Pancreas (tissue), 10 donors: Measurements from ENCODE around the gene OR10R2. TPM values are rescaled to one million over a fixed set of nuclear protein-coding genes. Genes with fewer than 3 reads are reported as not detected.

ENCODE experiments used
- ATAC-seq, 4 donors: fragments of 200-7000 bp; cut with Tn5 transposase; one replicate each; pipeline versions ENCODE4 v1.8.0 to v1.9.1; 2020; ENCODE audit warnings: mild to moderate bottlenecking in 4 of 4, moderate library complexity in 4 of 4
- DNase-seq, 6 donors: peaks; one replicate each; pipeline ENCODE4 v3.0.0-alpha.2; 2020
- FAIRE-seq: peaks from 2 replicates; lab custom pipeline; 2012; peaks lifted over from hg19 to GRCh38; lab: Jason Lieb, UNC
- H3K27ac ChIP-seq, 4 donors: fragments of 200-600 bp; sonication (generic); 1 replicate in 3 of 4; 2 replicates in 1 of 4; pipeline versions ENCODE4 v1.5.0 to v1.8.0; 2020
- H3K27me3 ChIP-seq, 4 donors: fragments of 200-600 bp; one replicate each; pipeline ENCODE4 v1.8.0; 2021
- H3K36me3 ChIP-seq, 3 donors: fragments of 200-600 bp; sonication (generic) in 1 of 3; one replicate each; pipeline versions ENCODE4 v1.5.0 to v1.8.0; 2020 to 2021
- H3K4me1 ChIP-seq, 3 donors: fragments of 200-600 bp; one replicate each; pipeline ENCODE4 v1.8.0; 2021
- H3K4me3 ChIP-seq, 4 donors: fragments of 200-600 bp; sonication (generic) in 2 of 4; one replicate each; pipeline versions ENCODE4 v1.5.0 to v1.8.0; 2020 to 2021
- H3K9me3 ChIP-seq, 4 donors: fragments of 200-600 bp; one replicate each; pipeline ENCODE4 v1.8.0; 2021
- CTCF ChIP-seq, 4 donors: fragments of 200-600 bp; sonication (generic) in 3 of 4; IDR thresholded peaks; one replicate each; pipeline versions ENCODE4 v1.5.0 to v1.8.0; 2021; ENCODE audit warnings: antibody characterized with exemption in 4 of 4
- WGBS, 2 donors: extraction: QIAGEN DNeasy Blood & Tissue Kit; methylation state at CpG; one replicate each; pipeline ENCODE4 v1.1.7; 2013; 5-methylcytosine and 5-hydroxymethylcytosine counted together
- intact Hi-C, 3 donors: fragments of 100-400 bp; cut with DNase I; formaldehyde crosslinking; loops; one replicate each; pipeline versions ENCODE4 v1.11.1 to v1.14.2; 2022
- polyA plus RNA-seq, 2 donors: library from polyadenylated mRNA; stranded (reverse); fragments of 200-250 nt; gene quantifications; one replicate each; pipeline ENCODE4 v1.2.3, GENCODE V29; 2013
- total RNA-seq, 6 donors: library from RNA; stranded (reverse); fragmentation: NEBNext Ultra II Directional in 4 of 6; extraction: Animal tissue kit (Norgen Biotek cat#: 25700) in 4 of 6; gene quantifications; one replicate each; pipeline versions ENCODE4 v1.2.1 to v1.2.4, GENCODE V29; 2021 to 2023
- donor health status: healthy with polysubstance abuse.
- donor health status: DM: no; HTN: no; CAD: no; lungs with moderate emphysema.
- donor health status: DM: no; HTN: no; CAD: no.
- donor health status: control.
- donor health status: control.
- donor health status: Bipolar disorder and iron deficiency.
- donor health status: DM: yes; HTN: yes; CAD: no.
- donor health status: DM: no; HTN: no; CAD: no.
- donor health status: DM: no; HTN: no; CAD: no.
- donor health status: DM: yes; HTN: yes; CAD: no.

OR10R2 gene
- total and polyA plus RNA-seq, 8 donors = not detected

GRCh38 chr1:158445376-158445775 is 26.6 kb upstream of the OR10R2 start:
- H3K27ac ChIP-seq = no peak overlapping the region
- WGBS, 2 donors = 45 to 59% methylated on average over 4 of the region's 4 CpGs
- no peaks in the 10 kb centered on the region for H3K36me3 ChIP-seq
- TF ChIP-seq CTCF (IDR thresholded peaks at IDR 0.05) = no peak
- FAIRE-seq = no peak
- H3K27me3 ChIP-seq = no peaks in the 10 kb centered on the region
- intact Hi-C loops = no loop called here
- DNase-seq = no peak
- H3K9me3 ChIP-seq = no peaks in the 10 kb centered on the region
- ATAC-seq = no peak
- no peak overlapping the region for H3K4me3 ChIP-seq
- H3K4me1 ChIP-seq = no peaks in the 10 kb centered on the region

GRCh38 chr1:158454537-158454936 is 17.5 kb upstream of the OR10R2 start:
- Histone ChIP-seq H3K9me3 (no peaks in the 10 kb centered on the region), H3K27me3 (peaks cover 0 to 4% (median 0%) of the 10 kb centered on the region in 4 donors), H3K36me3 (no peaks in the 10 kb centered on the region), H3K4me3 (no peak overlapping the region), H3K27ac (no peak overlapping the region), H3K4me1 (no peaks in the 10 kb centered on the region)
- FAIRE-seq = no peak
- 58 to 61% methylated on average over 1 of the region's 1 CpG for WGBS, 2 donors
- DNase-seq = no peak
- intact Hi-C loops = no loop called here
- no peak for ATAC-seq
- TF ChIP-seq CTCF (IDR thresholded peaks at IDR 0.05) = no peak

GRCh38 chr1:158457246-158457645 is 14.8 kb upstream of the OR10R2 start:
- Histone ChIP-seq H3K9me3 (no peaks in the 10 kb centered on the region), H3K27me3 (peaks cover 0 to 4% (median 0%) of the 10 kb centered on the region in 4 donors), H3K27ac (no peak overlapping the region), H3K4me1 (no peaks in the 10 kb centered on the region), H3K36me3 (no peaks in the 10 kb centered on the region), H3K4me3 (no peak overlapping the region)
- DNase-seq (no peak), ATAC-seq (no peak), FAIRE-seq (no peak)
- TF ChIP-seq CTCF (IDR thresholded peaks at IDR 0.05) = no peak
- intact Hi-C loops = no loop called here

GRCh38 chr1:158458263-158458662 is 13.8 kb upstream of the OR10R2 start:
- DNase-seq = no peak
- FAIRE-seq = no peak
- intact Hi-C loops = no loop called here
- no peak overlapping the region for H3K27ac ChIP-seq
- TF ChIP-seq CTCF (IDR thresholded peaks at IDR 0.05) = no peak
- H3K4me3 ChIP-seq = no peak overlapping the region
- no peaks in the 10 kb centered on the region for H3K36me3 ChIP-seq
- no peak for ATAC-seq
- H3K9me3 ChIP-seq = no peaks in the 10 kb centered on the region
- peaks cover 0 to 4% (median 0%) of the 10 kb centered on the region in 4 donors for H3K27me3 ChIP-seq
- H3K4me1 ChIP-seq = no peaks in the 10 kb centered on the region

- Histone ChIP-seq H3K36me3 (no peaks in the 10 kb centered on the region), H3K4me3 (no peak within 1 kb of the TSS), H3K4me1 (no peaks in the 10 kb centered on the region), H3K9me3 (no peaks in the 10 kb centered on the region), H3K27ac (no peak within 1 kb of the TSS), H3K27me3 (peaks cover 0 to 4% (median 0%) of the 10 kb centered on the region in 4 donors)
- DNase-seq (no peak), FAIRE-seq (no peak), ATAC-seq (no peak)
- no peak for TF ChIP-seq CTCF (IDR thresholded peaks at IDR 0.05)
- intact Hi-C loops = no loop called here
- 32 to 63% methylated on average over 2 of the region's 2 CpGs for WGBS, 2 donors
Observed at GRCh38 chr1:158461534-158461933, 10.5 kb upstream of the OR10R2 start, which contains the start of gene OR10K1. TSS of gene OR10K1 (plus strand) at chr1:158461834. CDS start at chr1:158465562, 3,728 bp downstream.
